Measurements from ENCODE around the gene CPXM1.

DNA sequence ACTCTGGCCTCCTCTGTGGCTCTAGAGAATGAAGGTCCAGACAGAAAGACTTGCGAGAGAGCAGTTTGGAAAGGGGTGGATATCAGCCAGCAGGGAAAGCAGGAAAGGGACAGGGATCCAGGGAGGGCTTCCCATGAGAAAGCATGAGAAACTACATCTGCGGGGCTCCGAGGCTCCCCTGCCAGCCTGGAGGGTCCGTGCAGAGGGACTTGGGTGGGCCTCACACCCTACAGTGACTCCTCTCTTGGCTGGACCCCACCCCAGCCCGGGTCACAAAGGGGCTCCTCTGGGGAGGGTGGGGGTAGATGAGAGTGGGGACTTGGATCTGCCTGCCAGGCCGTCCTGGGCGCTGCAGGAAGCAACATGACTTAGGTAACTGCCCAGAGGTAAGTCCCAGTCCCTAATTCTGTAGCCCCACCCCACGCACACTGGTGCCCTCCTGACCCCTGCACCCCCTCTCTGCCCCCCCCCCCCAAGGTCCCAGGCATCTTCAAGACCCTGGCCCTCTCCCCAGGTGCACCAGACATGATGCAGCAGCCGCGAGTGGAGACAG is 15.7 kb upstream of the CPXM1 start, which contains the start of gene TMEM239:
- TF ChIP-seq, protein P1, sequence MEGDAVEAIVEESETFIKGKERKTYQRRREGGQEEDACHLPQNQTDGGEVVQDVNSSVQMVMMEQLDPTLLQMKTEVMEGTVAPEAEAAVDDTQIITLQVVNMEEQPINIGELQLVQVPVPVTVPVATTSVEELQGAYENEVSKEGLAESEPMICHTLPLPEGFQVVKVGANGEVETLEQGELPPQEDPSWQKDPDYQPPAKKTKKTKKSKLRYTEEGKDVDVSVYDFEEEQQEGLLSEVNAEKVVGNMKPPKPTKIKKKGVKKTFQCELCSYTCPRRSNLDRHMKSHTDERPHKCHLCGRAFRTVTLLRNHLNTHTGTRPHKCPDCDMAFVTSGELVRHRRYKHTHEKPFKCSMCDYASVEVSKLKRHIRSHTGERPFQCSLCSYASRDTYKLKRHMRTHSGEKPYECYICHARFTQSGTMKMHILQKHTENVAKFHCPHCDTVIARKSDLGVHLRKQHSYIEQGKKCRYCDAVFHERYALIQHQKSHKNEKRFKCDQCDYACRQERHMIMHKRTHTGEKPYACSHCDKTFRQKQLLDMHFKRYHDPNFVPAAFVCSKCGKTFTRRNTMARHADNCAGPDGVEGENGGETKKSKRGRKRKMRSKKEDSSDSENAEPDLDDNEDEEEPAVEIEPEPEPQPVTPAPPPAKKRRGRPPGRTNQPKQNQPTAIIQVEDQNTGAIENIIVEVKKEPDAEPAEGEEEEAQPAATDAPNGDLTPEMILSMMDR (optimal IDR thresholded peaks at IDR 0.05 in 1 of 3, IDR thresholded peaks at IDR 0.05 in 1 of 3, conservative IDR thresholded peaks at IDR 0.05 in 1 of 3; ENCODE audit: extremely low read depth in 1 of 3, insufficient read depth in 2 of 3, low read length in 3 of 3), result no peak
- TF ChIP-seq EZH2 (IDR thresholded peaks at IDR 0.05; ENCODE audit: low read length), result no peak

Data from keratinocyte (primary cell).